IPS-15b (cell line): ENCODE measurements around the gene MANBA.
"Not testable (repeated sequence)": the region's sequence is repeated elsewhere in the genome, so short reads cannot be mapped to it uniquely, and the experiment has no call there.

ENCODE experiments used
- H3K27me3 ChIP-seq: one replicate; pipeline ENCODE4 v1.6.1; 2013; ENCODE audit warnings: low read length; ENCODE audit not compliant: control insufficient read depth, insufficient read depth
- H3K36me3 ChIP-seq: one replicate; pipeline ENCODE4 v1.6.1; 2013; ENCODE audit warnings: low read length; ENCODE audit not compliant: control insufficient read depth, insufficient read depth
- H3K4me1 ChIP-seq: one replicate; pipeline ENCODE4 v1.6.1; 2013; ENCODE audit warnings: mild to moderate bottlenecking, low read length; ENCODE audit not compliant: control insufficient read depth, insufficient read depth
- H3K4me3 ChIP-seq: one replicate; pipeline ENCODE4 v1.5.1; 2013; ENCODE audit warnings: low read depth, low read length
- H3K9ac ChIP-seq: one replicate; pipeline ENCODE4 v1.6.1; 2013; ENCODE audit warnings: low read depth, mild to moderate bottlenecking, low read length
- H3K9me3 ChIP-seq: one replicate; pipeline ENCODE4 v1.6.1; 2013; ENCODE audit warnings: mild to moderate bottlenecking, low read length; ENCODE audit not compliant: control insufficient read depth, insufficient read depth

The MANBA gene

DNA sequence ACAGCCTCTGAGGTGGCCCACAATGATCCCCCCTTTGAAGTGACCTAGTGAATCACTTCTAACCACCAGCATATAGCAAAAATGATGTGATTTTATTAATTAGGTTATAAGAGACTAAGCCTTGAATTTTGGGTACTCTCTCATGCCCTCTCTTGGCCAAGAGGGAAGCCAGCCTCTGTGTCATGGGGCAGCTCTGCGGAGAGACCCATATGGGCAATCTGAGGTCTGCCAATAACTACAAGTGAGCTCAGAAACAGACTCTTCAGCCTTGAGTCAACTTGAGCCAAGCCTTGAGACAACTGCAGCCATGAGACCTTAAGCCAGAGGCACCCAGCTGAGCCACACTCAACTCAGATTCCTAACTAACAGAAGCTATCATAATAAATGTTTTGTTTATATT is 45.7 kb downstream of the MANBA start:
- Histone ChIP-seq H3K4me1 (no peaks in the 10 kb centered on the region), H3K9me3 (no peaks in the 10 kb centered on the region), H3K4me3 (no peak overlapping the region)

DNA sequence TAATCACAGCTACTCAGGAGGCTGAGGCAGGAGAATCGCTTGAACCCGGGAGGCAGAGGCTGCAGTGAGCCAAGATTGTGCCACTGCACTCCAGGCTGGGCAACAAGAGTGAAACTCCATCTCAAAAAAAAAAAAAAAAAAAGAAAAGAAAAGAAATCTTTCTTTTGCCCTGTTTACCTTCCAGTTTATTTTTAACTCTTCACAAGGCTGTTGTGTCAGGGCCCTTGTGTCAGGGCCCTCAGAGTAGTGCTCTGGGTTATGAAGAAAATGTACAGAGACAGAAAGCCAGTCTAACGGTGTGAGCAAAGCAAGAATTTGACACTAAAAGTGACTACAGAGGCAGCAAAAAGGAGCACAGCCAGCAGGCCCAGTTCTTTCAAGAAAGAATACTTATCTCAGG is 47.0 kb downstream of the MANBA start:
- H3K27me3 ChIP-seq, H3K9ac ChIP-seq, H3K4me3 ChIP-seq, H3K9me3 ChIP-seq, H3K4me1 ChIP-seq, H3K36me3 ChIP-seq: not testable (repeated sequence)

More for the DNA sequence above, 45.7 kb downstream of the MANBA start:
- Histone ChIP-seq H3K36me3 (no peaks in the 10 kb centered on the region), H3K27me3 (no peaks in the 10 kb centered on the region), H3K9ac (no peak overlapping the region)

DNA sequence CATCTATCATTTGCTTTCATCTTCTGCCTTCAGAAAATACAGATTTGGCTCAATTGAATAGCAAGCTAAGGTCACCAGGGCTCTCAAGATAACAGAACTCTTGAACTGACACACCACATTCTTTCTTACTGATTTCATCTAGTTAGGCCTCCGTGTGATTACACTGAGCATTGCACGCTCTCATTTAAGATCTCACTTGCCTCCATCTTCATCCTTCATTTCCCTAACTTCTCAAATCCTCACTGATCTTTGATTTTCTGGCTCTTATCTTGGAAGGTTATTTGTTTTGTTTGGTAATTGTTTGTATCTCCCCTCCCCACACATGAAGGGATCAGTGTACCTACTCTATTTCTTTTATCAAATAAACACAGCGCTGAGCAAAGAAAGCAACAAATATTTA is 47.7 kb downstream of the MANBA start:
- Histone ChIP-seq H3K9ac (no peak overlapping the region), H3K27me3 (no peaks in the 10 kb centered on the region)

DNA sequence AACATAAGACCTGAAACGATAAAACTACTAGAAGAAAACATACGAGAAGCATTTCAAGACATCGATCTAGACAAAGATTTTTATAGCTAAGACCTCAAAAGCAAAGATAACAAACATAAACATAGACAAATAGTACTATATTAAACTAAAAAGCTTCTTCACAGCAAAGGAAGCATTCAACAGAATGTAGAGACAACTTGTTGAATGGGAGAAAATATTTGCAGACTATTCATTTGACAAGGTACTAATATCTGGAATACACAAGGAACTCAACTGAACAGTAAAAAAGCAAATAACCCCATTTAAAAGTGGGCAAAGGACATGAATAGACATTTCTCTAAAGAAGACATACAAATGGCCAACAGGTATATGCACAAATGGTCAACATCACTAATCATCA is 49.8 kb downstream of the MANBA start:
- no peaks in the 10 kb centered on the region for H3K4me1 ChIP-seq
- H3K27me3 ChIP-seq = no peaks in the 10 kb centered on the region
- H3K4me3 ChIP-seq = no peak overlapping the region
- no peaks in the 10 kb centered on the region for H3K9me3 ChIP-seq
- no peak overlapping the region for H3K9ac ChIP-seq
- H3K36me3 ChIP-seq = no peaks in the 10 kb centered on the region

More for the DNA sequence above, 47.7 kb downstream of the MANBA start:
- Histone ChIP-seq H3K9me3 (no peaks in the 10 kb centered on the region), H3K4me3 (no peak overlapping the region), H3K36me3 (no peaks in the 10 kb centered on the region), H3K4me1 (no peaks in the 10 kb centered on the region)

DNA sequence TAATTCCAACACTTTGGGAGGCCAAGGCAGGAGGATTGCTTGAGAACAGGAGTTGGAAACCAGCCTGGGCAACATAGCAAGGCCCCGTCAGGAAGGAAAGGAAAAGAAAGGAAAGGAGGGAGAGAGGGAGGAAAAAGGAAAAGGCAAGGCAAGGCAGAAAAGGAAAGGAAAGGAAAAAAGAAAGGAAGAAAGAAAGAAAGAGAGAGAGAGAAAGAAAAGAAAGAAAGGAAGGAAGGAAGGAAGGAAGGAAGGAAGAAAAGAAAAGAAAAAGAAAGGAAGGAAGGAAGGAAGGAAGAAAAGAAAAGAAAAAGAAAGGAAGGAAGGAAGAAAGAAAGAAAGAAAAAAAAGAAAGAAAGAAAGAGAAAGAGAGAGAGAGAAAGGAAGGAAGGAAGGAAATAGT is 51.7 kb downstream of the MANBA start:
- H3K9ac ChIP-seq, H3K4me1 ChIP-seq, H3K36me3 ChIP-seq, H3K27me3 ChIP-seq, H3K9me3 ChIP-seq, H3K4me3 ChIP-seq: not testable (repeated sequence)

DNA sequence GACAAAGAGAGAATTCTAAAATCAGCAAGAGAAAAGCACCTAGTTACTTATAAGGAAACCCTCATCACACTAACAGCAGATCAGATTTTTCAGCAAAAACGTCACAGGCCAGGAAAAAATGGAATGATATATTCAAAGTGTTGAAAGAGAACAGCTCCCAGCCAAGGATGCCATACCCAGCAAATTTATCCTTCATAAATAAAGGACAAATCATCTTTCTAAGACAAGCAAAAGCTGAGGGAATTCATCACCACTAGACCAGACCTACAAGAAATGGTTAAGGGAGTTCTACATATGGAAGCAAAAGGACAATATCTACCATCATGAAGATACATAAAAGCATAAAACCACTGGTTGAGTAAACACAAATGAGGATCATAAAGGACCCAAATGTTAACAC is 53.6 kb downstream of the MANBA start:
- Histone ChIP-seq H3K4me1 (no peaks in the 10 kb centered on the region), H3K9ac (no peak overlapping the region), H3K9me3 (no peaks in the 10 kb centered on the region), H3K27me3 (no peaks in the 10 kb centered on the region), H3K36me3 (no peaks in the 10 kb centered on the region), H3K4me3 (no peak overlapping the region)

DNA sequence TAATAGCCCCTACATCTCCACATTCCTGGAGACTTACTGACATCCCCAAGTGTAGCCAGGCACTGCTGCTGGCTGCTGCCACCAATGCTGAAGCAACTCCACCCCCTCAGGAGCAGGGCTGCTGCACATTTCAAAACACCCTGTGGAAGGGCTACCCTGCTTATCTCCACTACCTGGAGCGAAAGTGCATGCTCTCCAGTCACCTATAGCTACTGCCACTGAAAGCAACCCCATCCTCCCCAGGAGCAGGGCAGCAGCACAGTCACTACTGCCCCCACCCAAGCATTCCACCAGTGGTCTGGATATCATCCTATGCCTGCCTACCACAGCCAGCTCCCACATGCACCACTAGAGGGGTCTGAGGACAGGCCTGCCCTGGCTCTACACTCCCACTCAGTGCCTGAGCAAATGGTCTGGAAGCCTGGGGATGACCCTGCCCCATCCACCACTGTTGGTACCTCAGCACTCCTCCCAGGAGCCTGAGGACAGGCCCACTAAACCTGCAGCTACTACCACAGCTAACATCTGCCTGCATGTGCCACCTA is 55.3 kb downstream of the MANBA start:
- no peaks in the 10 kb centered on the region for H3K9me3 ChIP-seq
- no peak overlapping the region for H3K4me3 ChIP-seq
- no peaks in the 10 kb centered on the region for H3K36me3 ChIP-seq
- no peaks in the 10 kb centered on the region for H3K27me3 ChIP-seq
- H3K9ac ChIP-seq = no peak overlapping the region
- no peaks in the 10 kb centered on the region for H3K4me1 ChIP-seq

DNA sequence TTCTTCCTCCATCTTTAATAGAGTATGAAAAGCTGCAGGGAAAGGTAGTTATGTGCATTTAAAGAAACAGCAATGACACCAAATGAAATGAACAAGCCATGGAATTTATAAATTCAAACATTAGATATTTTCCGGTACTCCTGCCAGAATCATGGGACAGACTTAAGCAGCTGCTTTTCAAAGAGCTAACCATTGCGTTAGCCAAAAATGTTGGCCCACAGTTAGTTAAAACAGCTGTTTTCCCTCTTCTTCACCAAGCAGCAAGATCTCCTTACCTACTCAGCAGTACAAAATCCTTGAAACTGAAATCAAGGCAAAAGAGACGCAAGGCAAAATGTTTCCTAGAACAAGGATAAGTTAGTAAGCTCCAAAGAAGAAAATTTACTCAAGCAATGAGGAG is 64.0 kb downstream of the MANBA start:
- H3K36me3 ChIP-seq = no peaks in the 10 kb centered on the region
- no peak overlapping the region for H3K4me3 ChIP-seq
- no peaks in the 10 kb centered on the region for H3K27me3 ChIP-seq
- no peak overlapping the region for H3K9ac ChIP-seq
- no peaks in the 10 kb centered on the region for H3K9me3 ChIP-seq
- no peaks in the 10 kb centered on the region for H3K4me1 ChIP-seq

DNA sequence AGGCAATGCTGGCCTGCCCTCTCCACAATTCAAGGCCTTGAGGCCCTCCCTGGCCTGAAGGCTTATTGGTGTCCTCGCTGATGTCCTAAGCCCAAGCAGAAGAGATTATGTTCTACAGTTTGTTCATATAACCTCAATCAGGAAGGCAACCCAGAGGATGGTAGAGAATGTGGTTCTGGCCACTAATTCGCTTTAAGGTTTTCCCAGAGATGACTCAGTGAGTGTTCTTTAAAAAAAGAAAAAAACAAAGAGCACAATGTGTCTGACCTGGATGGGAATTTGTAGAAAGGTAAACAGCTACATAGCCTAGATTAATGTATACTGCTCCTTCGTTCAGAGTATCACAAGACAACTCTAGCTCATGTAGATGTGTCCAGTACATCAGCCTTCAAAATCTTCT is 66.0 kb downstream of the MANBA start:
- no peaks in the 10 kb centered on the region for H3K36me3 ChIP-seq
- no peak overlapping the region for H3K4me3 ChIP-seq
- no peaks in the 10 kb centered on the region for H3K27me3 ChIP-seq
- H3K9me3 ChIP-seq = no peaks in the 10 kb centered on the region
- H3K4me1 ChIP-seq = no peaks in the 10 kb centered on the region
- H3K9ac ChIP-seq = no peak overlapping the region

DNA sequence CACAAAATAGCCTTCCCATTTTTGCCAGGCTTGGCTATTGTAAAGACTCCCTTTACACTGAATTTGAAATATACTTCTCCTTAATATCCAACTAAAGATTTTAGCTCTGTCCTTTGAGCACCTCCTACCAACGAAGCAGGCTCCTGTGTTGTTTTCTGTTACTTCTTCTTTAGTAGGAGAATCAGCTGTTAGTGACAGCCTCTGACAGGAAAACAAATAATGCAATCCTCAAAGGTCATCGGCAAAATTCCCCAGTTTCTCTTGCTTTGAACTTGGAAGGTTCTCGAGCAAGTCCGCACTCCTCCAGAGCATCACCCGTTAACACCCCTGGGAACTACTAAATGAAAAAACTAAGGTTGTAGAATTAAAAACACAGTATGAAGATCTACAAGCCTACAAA is 66.9 kb downstream of the MANBA start:
- no peak overlapping the region for H3K4me3 ChIP-seq
- H3K9ac ChIP-seq = no peak overlapping the region
- no peaks in the 10 kb centered on the region for H3K36me3 ChIP-seq
- no peaks in the 10 kb centered on the region for H3K4me1 ChIP-seq
- no peaks in the 10 kb centered on the region for H3K27me3 ChIP-seq
- no peaks in the 10 kb centered on the region for H3K9me3 ChIP-seq

DNA sequence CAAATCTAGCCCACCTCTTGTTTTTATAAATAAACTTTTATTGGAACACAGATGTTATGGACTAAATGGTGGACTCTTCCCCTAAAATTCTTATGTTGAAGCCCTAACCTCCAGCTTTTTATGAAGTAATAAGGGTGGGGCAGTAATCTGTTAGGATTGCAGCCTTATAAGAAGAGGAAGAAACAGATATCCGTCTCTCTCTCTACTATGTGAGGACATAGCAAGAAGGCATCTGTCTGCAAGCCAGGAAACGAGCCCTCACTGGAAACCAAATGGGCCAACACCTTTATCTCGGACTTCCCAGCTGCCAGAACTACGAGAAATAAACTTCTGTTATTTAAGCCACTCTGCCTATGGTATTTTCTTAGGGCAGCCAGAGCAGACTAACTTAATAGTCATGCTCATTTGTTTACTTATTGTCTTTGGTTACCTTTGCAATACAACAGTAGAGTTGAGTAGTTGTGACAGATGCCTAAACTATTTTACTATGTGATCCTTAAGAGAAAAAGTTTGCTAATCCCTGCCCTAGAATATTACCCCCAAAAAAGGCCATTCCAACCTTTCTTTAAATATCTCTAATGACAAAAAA is 67.4 kb downstream of the MANBA start:
- no peaks in the 10 kb centered on the region for H3K9me3 ChIP-seq
- H3K36me3 ChIP-seq = no peaks in the 10 kb centered on the region
- H3K4me1 ChIP-seq = no peaks in the 10 kb centered on the region
- H3K27me3 ChIP-seq = no peaks in the 10 kb centered on the region
- H3K4me3 ChIP-seq = no peak overlapping the region
- no peak overlapping the region for H3K9ac ChIP-seq

DNA sequence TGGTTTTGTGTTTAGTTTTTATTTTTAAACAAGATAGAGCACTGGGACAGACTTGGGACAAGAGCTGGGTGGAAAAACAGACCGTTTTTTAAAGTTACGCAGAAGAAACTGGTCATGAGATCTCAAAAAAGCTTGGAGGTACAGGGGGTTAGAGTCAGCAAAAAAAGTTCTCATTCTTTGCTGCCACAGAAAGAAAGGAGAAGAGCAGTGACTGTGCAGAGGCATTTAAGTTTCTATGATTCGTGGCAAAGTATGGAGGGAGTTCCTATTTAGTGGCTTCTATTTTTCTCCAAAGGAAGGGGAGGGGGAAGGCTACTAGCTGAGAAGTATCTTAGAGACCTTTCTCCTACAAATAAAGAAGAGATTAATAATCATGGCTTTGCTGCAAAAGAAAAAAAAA is 68.3 kb downstream of the MANBA start:
- Histone ChIP-seq H3K4me3 (no peak overlapping the region), H3K4me1 (no peaks in the 10 kb centered on the region), H3K27me3 (no peaks in the 10 kb centered on the region), H3K9me3 (no peaks in the 10 kb centered on the region), H3K36me3 (no peaks in the 10 kb centered on the region), H3K9ac (no peak overlapping the region)
